ENCODE measurements around the gene HOXC10. TPM values are rescaled to one million over a fixed set of nuclear protein-coding genes. Genes with fewer than 3 reads are reported as not detected.
A peak's percentile ranks its signal among the peaks of the same experiment; 100 is the strongest.

The HOXC10 gene
- total RNA-seq, 3 donors from 2014 or later: not detected

- TF ChIP-seq, protein P1, sequence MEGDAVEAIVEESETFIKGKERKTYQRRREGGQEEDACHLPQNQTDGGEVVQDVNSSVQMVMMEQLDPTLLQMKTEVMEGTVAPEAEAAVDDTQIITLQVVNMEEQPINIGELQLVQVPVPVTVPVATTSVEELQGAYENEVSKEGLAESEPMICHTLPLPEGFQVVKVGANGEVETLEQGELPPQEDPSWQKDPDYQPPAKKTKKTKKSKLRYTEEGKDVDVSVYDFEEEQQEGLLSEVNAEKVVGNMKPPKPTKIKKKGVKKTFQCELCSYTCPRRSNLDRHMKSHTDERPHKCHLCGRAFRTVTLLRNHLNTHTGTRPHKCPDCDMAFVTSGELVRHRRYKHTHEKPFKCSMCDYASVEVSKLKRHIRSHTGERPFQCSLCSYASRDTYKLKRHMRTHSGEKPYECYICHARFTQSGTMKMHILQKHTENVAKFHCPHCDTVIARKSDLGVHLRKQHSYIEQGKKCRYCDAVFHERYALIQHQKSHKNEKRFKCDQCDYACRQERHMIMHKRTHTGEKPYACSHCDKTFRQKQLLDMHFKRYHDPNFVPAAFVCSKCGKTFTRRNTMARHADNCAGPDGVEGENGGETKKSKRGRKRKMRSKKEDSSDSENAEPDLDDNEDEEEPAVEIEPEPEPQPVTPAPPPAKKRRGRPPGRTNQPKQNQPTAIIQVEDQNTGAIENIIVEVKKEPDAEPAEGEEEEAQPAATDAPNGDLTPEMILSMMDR (IDR thresholded peaks at IDR 0.05): no peak
- no peaks in the 10 kb centered on the region for H3K9me3 ChIP-seq
- H3K36me3 ChIP-seq (ENCODE audit: low read depth): no peaks in the 10 kb centered on the region
- peak in 1 of 3 donors; percentile 39 for DNase-seq
- H3K4me3 ChIP-seq: no peak overlapping the region
- intact Hi-C loops (cut with DNase I, micrococcal nuclease): no loop called here
- H3K4me1 ChIP-seq (ENCODE audit: low read depth): peaks cover 12% of the 10 kb centered on the region
- ATAC-seq: no peak
Observed at GRCh38 chr12:54004063-54004840, 19.3 kb downstream of the HOXC10 start.

GRCh38 chr12:54004841-54005530 is 20.0 kb downstream of the HOXC10 start:
- intact Hi-C loops (cut with DNase I, micrococcal nuclease): loop anchor here (5.0 kb wide), 2 partner anchors 187 to 197 kb away; no protein-coding TSS in a partner anchor
- TF ChIP-seq, protein P1 (IDR thresholded peaks at IDR 0.05): no peak
- Histone ChIP-seq H3K9me3 (no peaks in the 10 kb centered on the region), H3K36me3 (ENCODE audit: low read depth) (no peaks in the 10 kb centered on the region), H3K4me1 (ENCODE audit: low read depth) (peaks cover 10% of the 10 kb centered on the region), H3K4me3 (no peak overlapping the region)
- DNase-seq (peak in 1 of 3 donors; percentile 47), ATAC-seq (no peak)

DNA sequence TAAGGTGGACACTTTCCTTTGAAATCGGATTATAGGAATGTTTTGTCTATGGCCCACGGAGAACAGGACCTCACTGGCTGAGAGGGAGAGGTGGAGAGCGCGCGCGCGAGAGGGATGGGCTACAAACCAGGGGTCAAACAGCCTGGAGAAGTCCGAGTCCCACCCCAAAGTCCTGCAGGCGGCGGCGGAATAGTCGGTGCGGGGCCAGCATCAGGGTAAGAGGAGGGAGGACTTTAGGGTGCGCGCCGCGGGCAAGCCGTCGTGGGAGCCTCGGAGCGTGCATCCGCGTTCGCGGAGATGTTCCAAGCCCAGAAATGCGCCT is 20.5 kb downstream of the HOXC10 start:
- Histone ChIP-seq H3K4me1 (ENCODE audit: low read depth) (peaks cover 5% of the 10 kb centered on the region), H3K36me3 (ENCODE audit: low read depth) (no peaks in the 10 kb centered on the region), H3K4me3 (no peak overlapping the region), H3K9me3 (no peaks in the 10 kb centered on the region)
- peak in 1 of 3 donors; percentile 47 for DNase-seq
- ATAC-seq: no peak
- TF ChIP-seq, protein P1 (IDR thresholded peaks at IDR 0.05): no peak
- intact Hi-C loops (cut with DNase I, micrococcal nuclease): loop anchor here (5.0 kb wide), 2 partner anchors 187 to 197 kb away; no protein-coding TSS in a partner anchor

DNA sequence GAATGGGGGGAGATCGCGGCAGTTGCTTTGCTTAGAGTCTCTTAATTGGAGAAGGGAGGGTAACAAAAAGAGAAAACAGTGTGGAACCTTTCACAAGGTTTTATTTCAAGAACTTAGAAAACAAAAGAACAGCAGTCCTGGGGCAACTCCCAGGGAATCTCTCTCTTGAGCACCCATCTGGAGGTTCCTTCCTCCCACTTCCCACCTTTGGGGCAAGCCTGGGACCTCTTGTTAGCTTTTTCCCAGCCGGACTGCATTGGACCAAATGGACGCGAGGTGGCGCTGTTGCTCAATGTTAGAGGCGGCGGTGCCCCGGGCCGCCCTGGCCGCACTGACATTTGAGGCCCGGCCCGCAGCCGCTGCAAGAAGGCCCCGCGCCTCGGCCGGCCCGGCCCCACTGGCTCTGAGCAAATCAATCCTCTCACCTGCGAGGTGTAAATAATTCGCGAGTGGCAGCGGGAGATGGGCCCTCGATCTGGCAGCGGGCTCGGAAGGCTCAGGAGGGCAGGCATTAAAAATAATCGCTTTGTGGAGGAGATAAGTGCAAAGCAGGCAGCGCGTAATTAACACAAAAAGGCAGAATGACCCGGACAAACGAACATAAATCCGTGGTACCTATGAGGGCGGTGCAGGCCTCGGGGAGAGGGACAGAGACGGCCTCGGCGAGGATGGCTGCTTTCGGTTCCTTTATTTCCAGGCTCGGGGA is 21.1 kb downstream of the HOXC10 start:
- TF ChIP-seq, protein P1 (IDR thresholded peaks at IDR 0.05): peak; percentile 73
- peaks cover 5% of the 10 kb centered on the region for H3K4me1 ChIP-seq (ENCODE audit: low read depth)
- H3K36me3 ChIP-seq (ENCODE audit: low read depth): no peaks in the 10 kb centered on the region
- intact Hi-C loops (cut with DNase I, micrococcal nuclease): loop anchor here (5.0 kb wide), 2 partner anchors 186 to 196 kb away; no protein-coding TSS in a partner anchor
- ATAC-seq (peak; percentile 93), DNase-seq (peak; percentile 82 to 91 (median 89))
- no peak overlapping the region for H3K4me3 ChIP-seq
- H3K9me3 ChIP-seq: no peaks in the 10 kb centered on the region

DNA sequence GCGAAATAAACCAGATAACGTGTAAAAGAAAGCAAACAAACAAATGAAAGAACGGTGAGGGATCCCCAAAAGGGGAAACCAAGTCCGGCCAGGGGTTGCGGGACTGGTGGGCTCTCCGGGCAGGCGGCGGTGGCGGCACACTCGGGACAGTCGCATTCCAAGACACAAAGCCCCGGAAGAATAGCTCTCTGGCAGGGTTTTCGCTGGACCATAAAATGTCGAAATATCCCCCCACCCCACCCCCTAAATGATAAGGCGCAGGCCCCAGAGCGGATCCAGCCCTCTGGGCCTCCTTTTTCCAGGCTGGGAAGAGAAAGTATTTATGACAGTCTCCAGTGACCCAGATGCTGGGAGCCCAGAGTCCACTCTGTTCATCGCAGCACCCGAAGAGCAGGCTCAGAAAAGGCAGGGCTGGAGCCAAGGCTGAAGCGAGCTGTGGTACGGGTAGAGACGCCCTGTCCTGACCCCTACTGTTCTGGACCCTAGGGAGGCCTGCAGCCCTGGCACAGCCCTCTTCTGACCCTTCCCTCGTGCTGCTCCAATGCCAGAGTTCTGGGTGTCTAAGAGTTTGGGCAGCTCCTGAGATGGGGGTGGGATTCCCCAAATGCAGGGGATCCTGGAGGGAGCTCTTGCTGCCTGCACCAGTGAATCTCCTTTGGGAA is 21.7 kb downstream of the HOXC10 start:
- intact Hi-C loops (cut with DNase I, micrococcal nuclease): loop anchor here (5.0 kb wide), 2 partner anchors 186 to 196 kb away; no protein-coding TSS in a partner anchor
- TF ChIP-seq, protein P1 (IDR thresholded peaks at IDR 0.05): no peak
- Histone ChIP-seq H3K9me3 (no peaks in the 10 kb centered on the region), H3K4me1 (ENCODE audit: low read depth) (peaks cover 9% of the 10 kb centered on the region), H3K4me3 (no peak overlapping the region), H3K36me3 (ENCODE audit: low read depth) (no peaks in the 10 kb centered on the region)
- DNase-seq: peak in 1 of 3 donors; percentile 36
- no peak for ATAC-seq
